HuH-7 (cell line): Measurements from ENCODE around the gene DEPDC1B.
"Not testable (repeated sequence)": the region's sequence is repeated elsewhere in the genome, so short reads cannot be mapped to it uniquely, and the experiment has no call there.

Source experiments
- DNase-seq: peaks from one replicate; pipeline ENCODE4 v3.0.0; 2011; ENCODE audit warnings: low spot score

DEPDC1B gene

GRCh38 chr5:60648175-60648574 is 51.8 kb downstream of the DEPDC1B start:
- DNase-seq, result no peak

- no peak for DNase-seq
Observed at GRCh38 chr5:60640901-60641300, 59.1 kb downstream of the DEPDC1B start.

GRCh38 chr5:60639544-60639943 is 60.4 kb downstream of the DEPDC1B start:
- DNase-seq, result no peak

GRCh38 chr5:60638300-60638699 is 61.7 kb downstream of the DEPDC1B start:
- DNase-seq, result no peak

GRCh38 chr5:60636644-60637043 is 63.3 kb downstream of the DEPDC1B start:
- no peak for DNase-seq

GRCh38 chr5:60636001-60636400 is 64.0 kb downstream of the DEPDC1B start:
- DNase-seq, result no peak

- no peak for DNase-seq
Observed at GRCh38 chr5:60634051-60634450, 65.9 kb downstream of the DEPDC1B start.

- DNase-seq, result no peak
Observed at GRCh38 chr5:60633341-60633740, 66.6 kb downstream of the DEPDC1B start.

GRCh38 chr5:60632153-60632552 is 67.8 kb downstream of the DEPDC1B start:
- no peak for DNase-seq

GRCh38 chr5:60630836-60631235 is 69.1 kb downstream of the DEPDC1B start:
- no peak for DNase-seq

- no peak for DNase-seq
Observed at GRCh38 chr5:60630179-60630578, 69.8 kb downstream of the DEPDC1B start.

GRCh38 chr5:60624875-60625274 is 75.1 kb downstream of the DEPDC1B start:
- DNase-seq, result not testable (repeated sequence)

GRCh38 chr5:60620752-60621151 is 79.2 kb downstream of the DEPDC1B start:
- not testable (repeated sequence) for DNase-seq

- DNase-seq, result no peak
Observed at GRCh38 chr5:60613826-60614225, 86.1 kb downstream of the DEPDC1B start.

- no peak for DNase-seq
Observed at GRCh38 chr5:60611099-60611740, 88.7 kb downstream of the DEPDC1B start.

- no peak for DNase-seq
Observed at GRCh38 chr5:60604771-60605170, 95.2 kb downstream of the DEPDC1B start.

GRCh38 chr5:60598424-60598823 is 101.5 kb downstream of the DEPDC1B start:
- no peak for DNase-seq

- no peak for DNase-seq
Observed at GRCh38 chr5:60597572-60598320, 102.2 kb downstream of the DEPDC1B start.

GRCh38 chr5:60594715-60595477 is 105.1 kb downstream of the DEPDC1B start:
- no peak for DNase-seq

- DNase-seq, result no peak
Observed at GRCh38 chr5:60590172-60590571, 109.8 kb downstream of the DEPDC1B start.

GRCh38 chr5:60587312-60587711 is 112.7 kb downstream of the DEPDC1B start:
- DNase-seq, result not testable (repeated sequence)

- DNase-seq, result peak; percentile 4
Observed at GRCh38 chr5:60586307-60586901, 113.6 kb downstream of the DEPDC1B start.

- DNase-seq, result no peak
Observed at GRCh38 chr5:60585618-60586017, 114.3 kb downstream of the DEPDC1B start.
